Stimulated activated CD4-positive, alpha-beta T cell treated with anti-CD3 and anti-CD28 coated beads, Interleukin-1b, Interleukin-23, amount 100 ng/mL, for 4 hours (primary cell): ENCODE data around the gene OR6K2.
"Not testable (repeated sequence)": the region's sequence is repeated elsewhere in the genome, so short reads cannot be mapped to it uniquely, and the experiment has no call there.

Source experiments
- DNase-seq, 2 donors: peaks; one replicate each; pipeline ENCODE4 v3.0.0-alpha.2; 2020; ENCODE audit warnings: low read depth in 2 of 2

Gene OR6K2

GRCh38 chr1:158700552-158700951, at the start of gene OR6K2:
TSS of gene OR6K2 (minus strand) at chr1:158700652. CDS start at chr1:158700652, 0 bp downstream.
- no peak for DNase-seq

- DNase-seq = no peak
Observed at GRCh38 chr1:158735848-158736247, 35.4 kb upstream of the OR6K2 start.

GRCh38 chr1:158732524-158732923, 32.1 kb upstream of the OR6K2 start:
- DNase-seq = no peak

- DNase-seq = no peak
Observed at GRCh38 chr1:158731707-158732106, 31.3 kb upstream of the OR6K2 start.

- DNase-seq = no peak
Observed at GRCh38 chr1:158730453-158730852, 30.0 kb upstream of the OR6K2 start.

GRCh38 chr1:158728510-158729225, 28.2 kb upstream of the OR6K2 start:
- no peak for DNase-seq

- DNase-seq = no peak
Observed at GRCh38 chr1:158724442-158724841, 24.0 kb upstream of the OR6K2 start.

- no peak for DNase-seq
Observed at GRCh38 chr1:158720620-158721019, 20.2 kb upstream of the OR6K2 start, which contains the start of gene OR6K3. TSS of gene OR6K3 (minus strand) at chr1:158720720. CDS start at chr1:158718115, 2,605 bp downstream.

GRCh38 chr1:158719664-158720063, 19.2 kb upstream of the OR6K2 start:
- no peak for DNase-seq

GRCh38 chr1:158717344-158717743, 16.9 kb upstream of the OR6K2 start:
- DNase-seq = no peak

- no peak for DNase-seq
Observed at GRCh38 chr1:158716335-158716734, 15.9 kb upstream of the OR6K2 start.

- no peak for DNase-seq
Observed at GRCh38 chr1:158714754-158715153, 14.3 kb upstream of the OR6K2 start.

- no peak for DNase-seq
Observed at GRCh38 chr1:158711098-158711497, 10.6 kb upstream of the OR6K2 start.

GRCh38 chr1:158706096-158706495, 5.6 kb upstream of the OR6K2 start:
- DNase-seq = no peak

GRCh38 chr1:158694596-158694995, 5.9 kb downstream of the OR6K2 start:
- DNase-seq = no peak

GRCh38 chr1:158692356-158692755, 8.1 kb downstream of the OR6K2 start:
- DNase-seq = no peak

GRCh38 chr1:158691907-158692306, 8.5 kb downstream of the OR6K2 start:
- no peak for DNase-seq

GRCh38 chr1:158691149-158691548, 9.3 kb downstream of the OR6K2 start:
- not testable (repeated sequence) for DNase-seq

GRCh38 chr1:158689875-158690274, 10.6 kb downstream of the OR6K2 start:
- no peak for DNase-seq

GRCh38 chr1:158689110-158689509, 11.3 kb downstream of the OR6K2 start:
- DNase-seq = no peak

GRCh38 chr1:158688343-158688742, 12.1 kb downstream of the OR6K2 start:
- DNase-seq = not testable (repeated sequence)

- no peak for DNase-seq
Observed at GRCh38 chr1:158687037-158687436, 13.4 kb downstream of the OR6K2 start.

- no peak for DNase-seq
Observed at GRCh38 chr1:158686111-158687009, 14.1 kb downstream of the OR6K2 start, which contains the start of gene SPTA1. TSS of gene SPTA1 (minus strand) at chr1:158686715. CDS start at chr1:158686517, 198 bp downstream.
